HG02884 (cell line): Measurements from ENCODE around the gene SORBS1.

ENCODE experiments used
- ATAC-seq: cut with Tn5 transposase; IDR thresholded peaks from one replicate; pipeline ENCODE4 v1.9.1; 2021; ENCODE audit warnings: mild to moderate bottlenecking, moderate library complexity; ENCODE audit not compliant: unreplicated experiment

SORBS1 gene

GRCh38 chr10:95416270-95416669 lies 144.9 kb downstream of the SORBS1 start:
- ATAC-seq: no peak

GRCh38 chr10:95415621-95416031 lies 145.5 kb downstream of the SORBS1 start:
- ATAC-seq: no peak

GRCh38 chr10:95414844-95415485 lies 146.2 kb downstream of the SORBS1 start:
- no peak for ATAC-seq

- no peak for ATAC-seq
Measured at GRCh38 chr10:95414016-95414830, 146.9 kb downstream of the SORBS1 start.

- ATAC-seq: no peak
Measured at GRCh38 chr10:95413588-95413987, 147.6 kb downstream of the SORBS1 start.

- no peak for ATAC-seq
Measured at GRCh38 chr10:95411635-95412034, 149.5 kb downstream of the SORBS1 start.

GRCh38 chr10:95408983-95409873 lies 151.9 kb downstream of the SORBS1 start:
- ATAC-seq: no peak

- ATAC-seq: no peak
Measured at GRCh38 chr10:95408148-95408960, 152.8 kb downstream of the SORBS1 start.

GRCh38 chr10:95407546-95407945 lies 153.6 kb downstream of the SORBS1 start:
- no peak for ATAC-seq

- no peak for ATAC-seq
Measured at GRCh38 chr10:95406651-95407280, 154.4 kb downstream of the SORBS1 start.

GRCh38 chr10:95405655-95406054 lies 155.5 kb downstream of the SORBS1 start:
- ATAC-seq: no peak

GRCh38 chr10:95404864-95405263 lies 156.3 kb downstream of the SORBS1 start:
- no peak for ATAC-seq

- ATAC-seq: no peak
Measured at GRCh38 chr10:95404462-95404858, 156.7 kb downstream of the SORBS1 start.

GRCh38 chr10:95403700-95404461 lies 157.3 kb downstream of the SORBS1 start:
- no peak for ATAC-seq

- ATAC-seq: no peak
Measured at GRCh38 chr10:95401704-95402469, 159.3 kb downstream of the SORBS1 start.

GRCh38 chr10:95400787-95401186 lies 160.4 kb downstream of the SORBS1 start:
- ATAC-seq: no peak

GRCh38 chr10:95399183-95399582 lies 162.0 kb downstream of the SORBS1 start:
- ATAC-seq: no peak

GRCh38 chr10:95397747-95398146 lies 163.4 kb downstream of the SORBS1 start:
- ATAC-seq: no peak
